RPMI7951 (cell line): ENCODE data around the gene DNTT. TPM values are rescaled to one million over a fixed set of nuclear protein-coding genes. Genes with fewer than 3 reads are reported as not detected.
"Not testable (repeated sequence)": the region's sequence is repeated elsewhere in the genome, so short reads cannot be mapped to it uniquely, and the experiment has no call there.

Experiments used
- DNase-seq: peaks from one replicate; pipeline ENCODE4 v3.0.0-alpha.2; 2012; ENCODE audit warnings: low read depth
- total RNA-seq: library from RNA; depleted of rRNA; stranded (reverse); fragments of >200 nt; shearing (Covaris generic); gene quantifications from 2 replicates; pipeline ENCODE4 v1.2.3, GENCODE V29; 2014

Gene DNTT
- total RNA-seq, 1 experiment from 2014 or later, result not detected

GRCh38 chr10:96276426-96276825, 27.8 kb upstream of the DNTT start:
- DNase-seq, result no peak

GRCh38 chr10:96276831-96277230, 27.4 kb upstream of the DNTT start:
- DNase-seq, result no peak

- no peak for DNase-seq
These were observed 25.0 kb upstream of the DNTT start for GRCh38 chr10:96279191-96279641.

- no peak for DNase-seq
These were observed 23.4 kb upstream of the DNTT start for GRCh38 chr10:96280859-96281258.

- no peak for DNase-seq
These were observed 22.7 kb upstream of the DNTT start for GRCh38 chr10:96281444-96282029.

- no peak for DNase-seq
These were observed 20.9 kb upstream of the DNTT start for GRCh38 chr10:96283351-96283750.

GRCh38 chr10:96283756-96284155, 20.5 kb upstream of the DNTT start:
- DNase-seq, result no peak

- no peak for DNase-seq
These were observed 18.9 kb upstream of the DNTT start for GRCh38 chr10:96285331-96285752.

- DNase-seq, result peak; percentile 7
These were observed 16.7 kb upstream of the DNTT start for GRCh38 chr10:96287392-96288105.

- no peak for DNase-seq
These were observed 16.0 kb upstream of the DNTT start for GRCh38 chr10:96288151-96288621.

GRCh38 chr10:96289218-96289910, 14.9 kb upstream of the DNTT start:
- no peak for DNase-seq

GRCh38 chr10:96290368-96291133, 13.7 kb upstream of the DNTT start:
- no peak for DNase-seq

- DNase-seq, result peak; percentile 29
These were observed 11.0 kb upstream of the DNTT start for GRCh38 chr10:96292971-96293920.

GRCh38 chr10:96295475-96295874, 8.8 kb upstream of the DNTT start:
- DNase-seq, result no peak

GRCh38 chr10:96297486-96297885, 6.7 kb upstream of the DNTT start:
- no peak for DNase-seq

- DNase-seq, result no peak
These were observed 5.9 kb upstream of the DNTT start for GRCh38 chr10:96298362-96298761.

- no peak for DNase-seq
These were observed 4.9 kb upstream of the DNTT start for GRCh38 chr10:96299383-96299782.

GRCh38 chr10:96301616-96302015, 2.6 kb upstream of the DNTT start:
- no peak for DNase-seq

GRCh38 chr10:96305019-96305418, 785 bp downstream of the DNTT start:
- DNase-seq, result no peak

- peak; percentile 34 for DNase-seq
These were observed 2.3 kb downstream of the DNTT start for GRCh38 chr10:96306516-96306915.

GRCh38 chr10:96308854-96309253, 4.6 kb downstream of the DNTT start:
- DNase-seq, result not testable (repeated sequence)
